Type B pancreatic cell (in vitro differentiated cells): ENCODE measurements around the gene ABCA2. TPM values are rescaled to one million over a fixed set of nuclear protein-coding genes. Genes with fewer than 3 reads are reported as not detected.

Source experiments
- DNase-seq: peaks from one replicate; pipeline ENCODE4 v3.0.0; 2021; ENCODE audit warnings: mixed read lengths; ENCODE audit not compliant: unreplicated experiment; ENCODE audit errors: extremely low spot score
- H3K27ac Mint-ChIP-seq: 2 replicates; pipeline ENCODE4 v1.8.0; 2021; ENCODE audit warnings: mild to moderate bottlenecking, mixed read lengths
- H3K27me3 Mint-ChIP-seq: 2 replicates; pipeline ENCODE4 v1.8.0; 2021; ENCODE audit warnings: mixed read lengths
- H3K36me3 Mint-ChIP-seq: 2 replicates; pipeline ENCODE4 v1.8.0; 2021; ENCODE audit warnings: mixed read lengths
- H3K4me1 Mint-ChIP-seq: one replicate; pipeline ENCODE4 v1.8.0; 2021; ENCODE audit warnings: mixed read lengths; ENCODE audit not compliant: unreplicated experiment
- H3K4me3 Mint-ChIP-seq: 2 replicates; pipeline ENCODE4 v1.8.0; 2021; ENCODE audit warnings: mild to moderate bottlenecking, mixed read lengths
- H3K9me3 Mint-ChIP-seq: 2 replicates; pipeline ENCODE4 v1.8.0; 2021; ENCODE audit warnings: mixed read lengths
- total RNA-seq: library from RNA; stranded (reverse); gene quantifications from 2 replicates; pipeline ENCODE4 v1.2.1, GENCODE V29; 2021; ENCODE audit warnings: low replicate concordance
- TF ChIP-seq, protein P1 (sequence below): fragments of 200-600 bp; sonication (generic); conservative IDR thresholded peaks from 2 replicates; pipeline ENCODE4 v1.5.0; 2021; ENCODE audit warnings: antibody characterized with exemption, mild to moderate bottlenecking

Gene ABCA2
- total RNA-seq, 1 donor from 2014 or later, result 44.7 TPM

DNA sequence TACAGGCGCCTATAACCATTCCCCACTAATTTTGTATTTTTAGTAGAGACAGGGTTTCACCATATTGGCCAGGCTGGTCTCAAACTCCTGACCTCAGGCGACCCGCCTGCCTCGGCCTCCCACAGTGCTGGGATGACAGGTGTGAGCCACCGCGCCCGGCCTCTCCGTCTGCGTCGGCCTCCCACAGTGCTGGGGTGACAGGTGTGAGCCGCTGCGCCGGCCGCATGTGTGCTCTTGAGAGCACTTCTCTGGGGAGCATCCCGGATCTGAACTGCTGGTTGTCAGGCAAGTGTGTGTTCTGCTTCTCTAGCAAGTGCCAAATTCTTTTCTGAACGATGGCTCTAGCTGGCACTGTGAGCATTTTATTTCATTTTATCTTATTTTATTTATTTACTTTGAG lies 29.5 kb upstream of the ABCA2 start:
- no peak for DNase-seq
- Mint-ChIP-seq H3K27ac (no peak overlapping the region), H3K27me3 (peaks cover 45% of the 10 kb centered on the region), H3K36me3 (no peaks in the 10 kb centered on the region), H3K4me1 (no peaks in the 10 kb centered on the region), H3K9me3 (no peaks in the 10 kb centered on the region), H3K4me3 (no peak overlapping the region)
- TF ChIP-seq, protein P1, sequence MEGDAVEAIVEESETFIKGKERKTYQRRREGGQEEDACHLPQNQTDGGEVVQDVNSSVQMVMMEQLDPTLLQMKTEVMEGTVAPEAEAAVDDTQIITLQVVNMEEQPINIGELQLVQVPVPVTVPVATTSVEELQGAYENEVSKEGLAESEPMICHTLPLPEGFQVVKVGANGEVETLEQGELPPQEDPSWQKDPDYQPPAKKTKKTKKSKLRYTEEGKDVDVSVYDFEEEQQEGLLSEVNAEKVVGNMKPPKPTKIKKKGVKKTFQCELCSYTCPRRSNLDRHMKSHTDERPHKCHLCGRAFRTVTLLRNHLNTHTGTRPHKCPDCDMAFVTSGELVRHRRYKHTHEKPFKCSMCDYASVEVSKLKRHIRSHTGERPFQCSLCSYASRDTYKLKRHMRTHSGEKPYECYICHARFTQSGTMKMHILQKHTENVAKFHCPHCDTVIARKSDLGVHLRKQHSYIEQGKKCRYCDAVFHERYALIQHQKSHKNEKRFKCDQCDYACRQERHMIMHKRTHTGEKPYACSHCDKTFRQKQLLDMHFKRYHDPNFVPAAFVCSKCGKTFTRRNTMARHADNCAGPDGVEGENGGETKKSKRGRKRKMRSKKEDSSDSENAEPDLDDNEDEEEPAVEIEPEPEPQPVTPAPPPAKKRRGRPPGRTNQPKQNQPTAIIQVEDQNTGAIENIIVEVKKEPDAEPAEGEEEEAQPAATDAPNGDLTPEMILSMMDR, result no peak

DNA sequence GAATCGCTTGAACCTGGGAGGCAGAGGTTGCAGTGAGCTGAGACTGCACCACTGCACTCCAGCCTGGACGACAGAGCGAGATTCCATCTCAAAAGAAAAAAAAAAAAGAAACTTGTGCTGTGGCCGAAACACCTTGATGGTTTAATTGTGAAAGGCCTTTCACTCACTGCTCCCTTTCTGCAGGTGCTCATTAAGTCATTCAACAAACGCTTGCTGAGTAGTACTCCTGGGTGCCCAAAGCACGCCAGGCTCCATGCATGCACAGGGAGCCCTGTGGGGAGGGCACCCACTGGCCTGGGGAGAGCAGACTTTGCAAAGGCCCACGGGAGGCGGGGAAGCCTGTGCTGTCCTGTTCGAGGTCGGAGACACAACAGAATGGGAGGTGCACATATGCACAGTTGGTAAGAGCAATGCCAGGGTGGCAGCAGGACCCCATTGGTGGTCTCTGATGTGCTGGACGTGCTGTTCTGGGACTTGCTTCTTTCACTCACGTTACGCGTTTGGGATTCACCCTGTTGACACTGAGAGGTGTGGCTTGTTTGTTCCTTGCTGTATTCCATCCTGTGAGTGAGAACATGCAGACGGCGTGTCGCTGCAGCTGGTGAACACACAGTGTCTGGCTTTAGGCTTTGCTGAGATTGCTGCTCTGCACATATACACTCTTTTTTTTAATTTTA lies 28.8 kb upstream of the ABCA2 start:
- Mint-ChIP-seq H3K4me3 (no peak overlapping the region), H3K36me3 (no peaks in the 10 kb centered on the region), H3K4me1 (no peaks in the 10 kb centered on the region), H3K27ac (no peak overlapping the region), H3K27me3 (peaks cover 52% of the 10 kb centered on the region), H3K9me3 (no peaks in the 10 kb centered on the region)
- TF ChIP-seq, protein P1, result no peak
- DNase-seq, result no peak

DNA sequence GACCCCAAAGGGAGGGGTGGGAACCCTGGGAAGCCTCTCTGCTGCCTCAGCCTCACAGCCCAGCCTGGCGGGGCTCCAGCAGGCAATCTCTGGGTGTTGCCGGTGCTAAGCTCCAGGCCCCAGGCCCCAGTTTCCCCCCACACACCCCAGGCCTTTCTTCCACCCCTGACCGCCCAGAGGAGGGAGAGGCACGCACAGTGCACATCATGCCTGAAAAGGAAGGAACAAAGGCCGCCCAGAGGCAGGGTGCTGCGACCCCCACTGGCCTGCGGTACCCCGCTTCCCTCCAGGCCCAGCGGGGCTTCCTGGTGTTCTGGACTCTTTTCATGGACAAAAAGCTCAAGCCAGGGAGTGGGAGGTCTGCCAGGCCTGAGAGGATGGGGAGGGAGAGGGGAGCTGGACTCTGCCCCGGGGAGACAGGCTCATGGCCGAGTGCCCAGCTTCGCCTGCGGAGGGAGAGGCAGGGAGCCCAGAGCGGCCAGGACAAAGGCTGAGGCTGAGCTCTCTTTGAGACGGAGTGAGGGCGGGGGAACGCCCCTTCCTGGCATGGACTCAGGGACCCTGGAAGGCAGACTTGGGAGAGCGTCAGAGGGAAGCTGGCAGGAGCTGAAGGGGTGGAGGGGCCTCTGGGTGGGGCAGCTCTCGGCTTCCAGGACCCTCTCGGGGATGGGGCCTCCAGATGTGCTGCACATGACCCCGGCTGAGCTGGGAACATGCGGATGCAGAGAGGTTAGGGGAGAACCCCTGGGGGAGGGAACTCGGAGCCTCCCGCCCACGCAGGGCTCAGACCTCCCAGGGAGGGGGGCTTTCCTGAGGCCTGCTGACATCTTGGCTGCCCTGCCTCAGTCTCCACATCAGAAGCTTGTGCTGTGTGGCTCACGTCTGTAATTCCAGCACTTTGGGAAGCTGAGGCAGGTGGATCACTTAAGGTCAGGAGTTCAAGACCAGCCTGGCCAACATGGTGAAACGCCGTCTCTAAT lies 27.6 kb upstream of the ABCA2 start:
- H3K9me3 Mint-ChIP-seq, result no peaks in the 10 kb centered on the region
- no peaks in the 10 kb centered on the region for H3K4me1 Mint-ChIP-seq
- no peak overlapping the region for H3K4me3 Mint-ChIP-seq
- TF ChIP-seq, protein P1, result no peak
- H3K27me3 Mint-ChIP-seq, result peaks cover 56% of the 10 kb centered on the region
- H3K36me3 Mint-ChIP-seq, result no peaks in the 10 kb centered on the region
- H3K27ac Mint-ChIP-seq, result no peak overlapping the region
- no peak for DNase-seq

DNA sequence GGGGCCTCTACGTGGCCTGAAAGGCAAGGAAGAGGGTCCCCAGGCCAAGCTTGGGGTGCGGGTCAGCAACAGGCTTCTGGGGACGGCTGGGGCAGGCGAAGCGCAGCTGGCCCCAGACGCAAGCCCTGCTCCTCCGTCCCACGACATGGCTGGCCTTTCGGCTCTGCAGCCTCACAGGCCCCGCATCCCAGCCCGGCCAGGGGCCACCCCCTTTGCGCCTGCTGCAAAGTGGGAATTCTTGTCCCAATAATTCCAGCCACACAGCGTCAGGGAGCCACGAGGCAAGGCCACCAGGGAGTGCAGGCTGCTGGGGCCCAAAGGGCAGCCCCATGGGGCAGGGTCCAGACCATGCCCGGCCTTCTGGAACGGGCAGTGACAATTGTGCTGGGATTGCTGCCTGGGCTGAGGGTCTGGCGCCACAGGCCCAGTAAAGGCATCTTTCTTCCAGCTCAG lies 26.9 kb upstream of the ABCA2 start:
- DNase-seq, result no peak
- Mint-ChIP-seq H3K27me3 (peaks cover 59% of the 10 kb centered on the region), H3K4me3 (no peak overlapping the region), H3K4me1 (no peaks in the 10 kb centered on the region), H3K36me3 (no peaks in the 10 kb centered on the region), H3K9me3 (no peaks in the 10 kb centered on the region), H3K27ac (no peak overlapping the region)
- TF ChIP-seq, protein P1, result no peak

DNA sequence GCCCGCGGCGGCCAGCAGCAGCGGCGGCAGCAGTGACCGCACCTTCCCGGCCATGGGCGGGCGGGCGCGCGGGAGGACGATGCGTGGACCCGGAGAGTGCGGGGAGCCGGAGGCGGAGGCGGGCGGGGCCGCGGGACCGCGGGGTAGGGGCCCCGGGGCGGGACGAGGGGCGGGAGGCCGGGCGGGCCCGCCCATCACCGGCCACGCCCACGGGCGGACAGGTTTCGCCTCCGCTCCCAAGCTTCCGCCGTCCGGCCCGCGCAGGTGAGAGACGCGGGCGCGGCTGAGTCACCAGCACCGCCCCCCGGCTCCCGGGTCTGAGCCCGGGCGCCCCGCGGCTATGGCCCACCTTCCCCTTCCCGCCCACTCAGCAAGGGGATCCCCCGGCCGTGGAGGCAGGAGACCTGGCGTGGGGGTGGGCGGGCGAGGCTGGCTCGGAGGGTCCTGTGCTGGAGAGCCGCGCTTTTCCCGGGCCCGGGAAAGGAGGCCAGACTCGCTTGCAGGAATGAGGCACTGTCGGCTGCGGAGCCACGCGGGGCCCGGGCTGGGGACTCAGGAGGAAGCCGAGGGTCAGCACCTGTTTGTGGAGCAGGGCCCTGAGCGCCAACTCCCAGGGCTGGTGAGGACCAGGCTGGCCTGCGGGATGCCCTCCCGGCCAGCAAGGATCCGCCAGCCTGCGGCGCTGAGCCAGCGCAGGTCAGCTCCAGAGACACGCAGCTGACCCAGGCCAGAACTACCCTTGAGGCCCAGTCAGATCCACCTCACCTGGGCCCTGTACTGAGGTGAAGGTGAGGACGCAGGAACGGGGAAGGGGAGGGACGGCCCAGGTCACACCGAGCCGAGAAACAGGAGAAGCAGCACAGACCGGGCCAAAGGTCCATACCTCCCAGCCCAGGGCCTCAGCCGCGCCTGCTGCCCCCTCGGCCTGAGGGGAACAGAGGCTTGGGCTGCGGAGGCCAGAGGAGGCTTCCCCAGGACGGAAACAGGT lies 26.2 kb upstream of the ABCA2 start, which contains the start of gene ENTPD2:
TSS of gene ENTPD2 (minus strand) at position 118 of the 988 bp plus-strand sequence. CDS start at position 54, 64 bp downstream.
- no peaks in the 10 kb centered on the region for H3K9me3 Mint-ChIP-seq
- H3K27ac Mint-ChIP-seq, result no peak within 1 kb of the TSS
- H3K4me1 Mint-ChIP-seq, result no peaks in the 10 kb centered on the region
- DNase-seq, result no peak
- TF ChIP-seq, protein P1, result no peak
- no peaks in the 10 kb centered on the region for H3K36me3 Mint-ChIP-seq
- H3K4me3 Mint-ChIP-seq, result peak within 1 kb of the TSS; percentile 31
- H3K27me3 Mint-ChIP-seq, result peaks cover 65% of the 10 kb centered on the region
